Activated T-helper 2 cell treated with anti-CD3 and anti-CD28 coated beads, Interferon-gamma antibody, Interleukin-2, Interleukin-4, amounts not matched to agents 10 μg/mL and 5 μg/mL and 100 μg/mL, durations not matched to agents 14 hours and 24 hours and 36 hours (primary cell): ENCODE measurements around the gene MYH9. TPM values are rescaled to one million over a fixed set of nuclear protein-coding genes. Genes with fewer than 3 reads are reported as not detected.
"Not testable (repeated sequence)": the region's sequence is repeated elsewhere in the genome, so short reads cannot be mapped to it uniquely, and the experiment has no call there.

Experiments used
- DNase-seq: peaks from one replicate; pipeline ENCODE4 v3.0.0; 2021; ENCODE audit warnings: low spot score
- H3K27ac Mint-ChIP-seq: one replicate; pipeline ENCODE4 v1.8.0; 2021; ENCODE audit warnings: mixed read lengths
- H3K27me3 Mint-ChIP-seq: one replicate; pipeline ENCODE4 v1.8.0; 2021; ENCODE audit warnings: low read depth, mixed read lengths
- H3K36me3 Mint-ChIP-seq: one replicate; pipeline ENCODE4 v1.8.0; 2021; ENCODE audit warnings: low read depth, mixed read lengths
- H3K4me1 Mint-ChIP-seq: one replicate; pipeline ENCODE4 v1.8.0; 2021; ENCODE audit warnings: low read depth, mixed read lengths
- H3K4me3 Mint-ChIP-seq: one replicate; pipeline ENCODE4 v1.8.0; 2021; ENCODE audit warnings: low read depth, mild to moderate bottlenecking, moderate library complexity, mixed read lengths
- H3K9me3 Mint-ChIP-seq: one replicate; pipeline ENCODE4 v1.8.0; 2021; ENCODE audit warnings: mixed read lengths
- intact Hi-C: fragments of 100-400 bp; cut with micrococcal nuclease; formaldehyde crosslinking; loops from one replicate; pipeline ENCODE4 v1.15.1; 2023
- total RNA-seq: library from RNA; stranded (reverse); gene quantifications from 2 replicates; pipeline ENCODE4 v1.2.3, GENCODE V29; 2022

Gene MYH9
- total RNA-seq, 1 donor from 2014 or later, result 619 TPM

GRCh38 chr22:36423461-36424404, 36.0 kb upstream of the MYH9 start:
- no peaks in the 10 kb centered on the region for H3K9me3 Mint-ChIP-seq
- DNase-seq, result no peak
- H3K27ac Mint-ChIP-seq, result no peak overlapping the region
- peaks cover 24% of the 10 kb centered on the region for H3K4me1 Mint-ChIP-seq
- intact Hi-C loops, result no loop called here
- H3K4me3 Mint-ChIP-seq, result no peak overlapping the region
- no peaks in the 10 kb centered on the region for H3K36me3 Mint-ChIP-seq
- no peaks in the 10 kb centered on the region for H3K27me3 Mint-ChIP-seq

- H3K4me3 Mint-ChIP-seq, result no peak overlapping the region
- H3K27ac Mint-ChIP-seq, result no peak overlapping the region
- intact Hi-C loops, result no loop called here
- no peak for DNase-seq
- no peaks in the 10 kb centered on the region for H3K36me3 Mint-ChIP-seq
- no peaks in the 10 kb centered on the region for H3K9me3 Mint-ChIP-seq
- peaks cover 24% of the 10 kb centered on the region for H3K4me1 Mint-ChIP-seq
- H3K27me3 Mint-ChIP-seq, result no peaks in the 10 kb centered on the region
Observed at GRCh38 chr22:36422287-36423014, 34.7 kb upstream of the MYH9 start.

- Mint-ChIP-seq H3K9me3 (no peaks in the 10 kb centered on the region), H3K4me3 (no peak overlapping the region), H3K27me3 (no peaks in the 10 kb centered on the region), H3K36me3 (no peaks in the 10 kb centered on the region), H3K27ac (peak overlapping the region; percentile 63), H3K4me1 (peaks cover 19% of the 10 kb centered on the region)
- no peak for DNase-seq
- intact Hi-C loops, result no loop called here
Observed at GRCh38 chr22:36419912-36420882, 32.4 kb upstream of the MYH9 start.

GRCh38 chr22:36419177-36419911, 31.6 kb upstream of the MYH9 start:
- DNase-seq, result no peak
- no peaks in the 10 kb centered on the region for H3K9me3 Mint-ChIP-seq
- peak overlapping the region; percentile 7 for H3K4me3 Mint-ChIP-seq
- intact Hi-C loops, result no loop called here
- peaks cover 14% of the 10 kb centered on the region for H3K4me1 Mint-ChIP-seq
- no peaks in the 10 kb centered on the region for H3K27me3 Mint-ChIP-seq
- no peaks in the 10 kb centered on the region for H3K36me3 Mint-ChIP-seq
- H3K27ac Mint-ChIP-seq, result peak overlapping the region; percentile 63

GRCh38 chr22:36417281-36417686, 29.5 kb upstream of the MYH9 start:
- peaks cover 11% of the 10 kb centered on the region for H3K4me1 Mint-ChIP-seq
- no peaks in the 10 kb centered on the region for H3K27me3 Mint-ChIP-seq
- intact Hi-C loops, result no loop called here
- H3K36me3 Mint-ChIP-seq, result no peaks in the 10 kb centered on the region
- no peak for DNase-seq
- no peak overlapping the region for H3K4me3 Mint-ChIP-seq
- H3K9me3 Mint-ChIP-seq, result no peaks in the 10 kb centered on the region
- no peak overlapping the region for H3K27ac Mint-ChIP-seq

DNA sequence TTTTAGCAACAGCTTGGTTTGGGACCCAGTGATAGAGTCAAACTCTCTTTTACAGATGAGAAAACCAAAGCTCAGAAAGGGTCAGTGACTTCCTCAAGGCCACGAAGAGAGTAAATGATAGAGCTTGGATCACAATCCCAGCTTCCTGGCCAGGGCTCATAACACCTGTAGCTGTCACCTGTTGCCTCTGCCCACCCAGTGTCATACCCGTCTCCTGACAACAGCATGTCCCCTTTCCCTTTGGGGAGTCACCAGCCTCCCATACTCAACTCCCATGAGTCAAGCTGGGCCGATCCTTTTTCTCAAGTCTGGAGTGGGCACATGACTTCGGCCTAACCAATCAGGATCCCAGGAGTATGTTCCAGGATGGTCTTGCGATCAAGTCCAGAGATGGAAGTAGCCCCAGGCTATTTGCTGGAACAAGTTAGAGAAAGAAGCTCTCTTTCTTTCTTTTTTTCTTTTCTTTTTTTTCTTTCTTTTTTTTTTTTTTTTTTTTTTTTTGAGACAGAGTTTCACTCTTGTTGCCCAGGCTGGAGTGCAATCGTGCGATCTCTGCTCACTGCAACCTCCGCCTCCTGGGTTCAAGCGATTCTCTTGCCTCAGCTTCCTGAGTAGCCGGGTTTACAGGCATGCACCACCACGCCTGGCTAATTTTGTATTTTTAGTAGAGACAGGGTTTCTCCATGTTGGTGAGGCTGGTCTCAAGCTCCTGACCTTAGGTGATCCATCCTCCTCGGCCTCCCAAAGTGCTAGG, 27.8 kb upstream of the MYH9 start:
- no peak overlapping the region for H3K4me3 Mint-ChIP-seq
- H3K9me3 Mint-ChIP-seq, result no peaks in the 10 kb centered on the region
- no peaks in the 10 kb centered on the region for H3K27me3 Mint-ChIP-seq
- H3K36me3 Mint-ChIP-seq, result no peaks in the 10 kb centered on the region
- no peak overlapping the region for H3K27ac Mint-ChIP-seq
- H3K4me1 Mint-ChIP-seq, result peaks cover 13% of the 10 kb centered on the region
- intact Hi-C loops, result no loop called here
- no peak for DNase-seq

- Mint-ChIP-seq H3K9me3 (no peaks in the 10 kb centered on the region), H3K27me3 (no peaks in the 10 kb centered on the region), H3K27ac (no peak overlapping the region), H3K4me3 (no peak overlapping the region), H3K4me1 (peaks cover 18% of the 10 kb centered on the region), H3K36me3 (no peaks in the 10 kb centered on the region)
- intact Hi-C loops, result no loop called here
- no peak for DNase-seq
Observed at GRCh38 chr22:36413022-36413775, 25.4 kb upstream of the MYH9 start.

DNA sequence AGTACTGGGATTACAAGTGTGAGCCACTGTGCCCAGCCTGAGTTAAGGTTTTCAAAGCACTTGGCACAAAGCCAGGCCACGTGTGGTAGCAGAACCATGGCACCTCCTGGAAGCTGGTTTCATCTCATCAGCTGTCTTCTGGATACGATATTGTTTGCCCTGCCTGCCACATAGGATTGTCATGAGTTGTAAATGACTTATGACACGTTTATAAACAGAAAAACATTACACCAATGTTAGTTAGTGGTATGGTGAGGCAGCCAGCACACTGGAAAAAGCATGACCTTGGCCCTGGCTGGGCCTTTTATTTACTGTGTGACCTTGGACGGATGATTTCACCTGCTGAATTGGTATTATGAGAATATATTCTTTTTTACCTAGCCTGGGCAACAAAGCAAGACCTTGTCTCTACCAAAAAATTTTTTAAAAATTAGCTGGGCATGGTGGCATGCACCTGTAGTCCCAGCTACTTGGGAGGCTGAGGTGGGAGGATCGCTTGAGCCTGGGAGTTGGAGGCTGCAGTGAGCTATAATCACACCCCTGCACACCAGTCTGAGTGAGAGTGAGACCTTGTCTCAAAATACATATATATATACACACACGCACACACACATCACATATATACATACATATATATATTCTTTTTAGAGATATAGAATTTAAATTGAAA, 24.0 kb upstream of the MYH9 start:
- DNase-seq, result no peak
- no peaks in the 10 kb centered on the region for H3K9me3 Mint-ChIP-seq
- H3K4me3 Mint-ChIP-seq, result no peak overlapping the region
- H3K36me3 Mint-ChIP-seq, result no peaks in the 10 kb centered on the region
- no peaks in the 10 kb centered on the region for H3K27me3 Mint-ChIP-seq
- H3K4me1 Mint-ChIP-seq, result peaks cover 21% of the 10 kb centered on the region
- no peak overlapping the region for H3K27ac Mint-ChIP-seq
- intact Hi-C loops, result no loop called here

GRCh38 chr22:36409911-36410756, 22.4 kb upstream of the MYH9 start:
- Mint-ChIP-seq H3K9me3 (no peaks in the 10 kb centered on the region), H3K36me3 (no peaks in the 10 kb centered on the region), H3K4me3 (peak overlapping the region; percentile 52), H3K27me3 (no peaks in the 10 kb centered on the region), H3K27ac (peak overlapping the region; percentile 46), H3K4me1 (peaks cover 34% of the 10 kb centered on the region)
- intact Hi-C loops, result loop anchor here (5.0 kb wide), 1 partner anchor 42 kb away; no protein-coding TSS in a partner anchor
- DNase-seq, result peak; percentile 55

DNA sequence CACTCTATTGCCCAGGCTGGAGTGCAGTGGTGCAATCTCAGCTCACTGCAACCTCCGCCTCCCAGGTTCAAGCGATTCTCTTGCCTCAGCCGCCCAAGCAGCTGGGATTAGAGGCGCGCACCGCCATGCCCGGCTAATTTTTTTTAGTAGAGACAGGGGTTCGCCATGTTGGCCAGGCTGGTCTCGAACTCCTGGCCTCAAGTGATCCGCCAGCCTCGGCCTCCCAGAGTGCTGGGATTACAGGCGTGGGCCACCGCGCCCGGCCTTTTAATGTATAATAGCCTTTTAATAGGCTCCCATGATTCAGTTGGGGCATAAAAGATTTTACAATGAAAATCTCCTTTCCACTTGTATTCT, 21.8 kb upstream of the MYH9 start:
- H3K36me3 Mint-ChIP-seq, H3K27me3 Mint-ChIP-seq, H3K9me3 Mint-ChIP-seq, DNase-seq: not testable (repeated sequence)
- H3K4me3 Mint-ChIP-seq, result peak overlapping the region; percentile 52
- peaks cover 38% of the 10 kb centered on the region for H3K4me1 Mint-ChIP-seq
- intact Hi-C loops, result loop anchor here (5.0 kb wide), 1 partner anchor 43 kb away; no protein-coding TSS in a partner anchor
- H3K27ac Mint-ChIP-seq, result peak overlapping the region; percentile 46
